K562 (cell line): ENCODE results near the gene ZW10. TPM values are rescaled to one million over a fixed set of nuclear protein-coding genes. Genes with fewer than 3 reads are reported as not detected.

Source experiments
- MCM7 ChIP-seq, 2 experiments: fragments of 450-650 bp; IDR thresholded peaks; 2 replicates each; pipeline ENCODE4 v1.6.1; 2016 to 2018
- TBL1XR1 ChIP-seq, 2 experiments: IDR thresholded peaks; 2 replicates each; pipeline ENCODE4 v1.6.1; 2012; ENCODE audit warnings: improper control_type of control experiment in 2 of 2, low read length in 2 of 2, mild to moderate bottlenecking in 1 of 2
- TRIM28 ChIP-seq: fragments of 450-650 bp; IDR thresholded peaks from 2 replicates; pipeline ENCODE4 v1.6.1; 2017
- ZBTB40 ChIP-seq, 2 experiments: fragments of 450-650 bp in 1 of 2; sonication (generic) in 1 of 2; formaldehyde crosslinking in 1 of 2; IDR thresholded peaks; 2 replicates each; pipeline versions ENCODE4 v1.7.1 to v1.9.0; 2016 to 2022; ENCODE audit warnings: inconsistent platforms in 1 of 2, mild to moderate bottlenecking in 1 of 2, missing genetic modification reagents in 1 of 2
- ZNF184 ChIP-seq: sonication (generic); formaldehyde crosslinking; IDR thresholded peaks from 2 replicates; pipeline ENCODE4 v1.5.0; 2020; ENCODE audit warnings: missing genetic modification reagents
- polyA plus RNA-seq, 8 experiments: library from polyadenylated mRNA; depleted of rRNA in 4 of 8; stranded (reverse) in 5 of 8; unstranded in 3 of 8; fragments of >200 nt; fragmentation: Nextera tagmentation in 2 of 8; fragmentation: Illumina TruSeq in 1 of 8; extraction: Ambion mirVana in 2 of 8; extraction: Trizol in 1 of 8; gene quantifications; 2 replicates each; pipeline versions ENCODE4 v1.2.1 to v1.2.3, GENCODE V29; 2011 to 2014; ENCODE audit warnings: inconsistent platforms in 1 of 8, missing spikeins in 1 of 8
- total RNA-seq, 7 experiments: library from RNA; depleted of rRNA in 6 of 7; stranded (reverse); fragments of >200 nt in 6 of 7; fragmentation: Illumina TruSeq in 2 of 7; extraction: Trizol in 2 of 7; gene quantifications; 2 replicates each; pipeline versions ENCODE4 v1.2.1 to v1.2.3, GENCODE V29; 2011 to 2021; ENCODE audit warnings: low replicate concordance in 1 of 7

Gene ZW10
- total and polyA plus RNA-seq, 9 of the 15 experiments (the other 6 are each of a cell fraction or from before 2014, with no cell fraction given), result 9.4 to 37.7 (median 25.0) TPM

GRCh38 chr11:113814181-113814580 lies 40.7 kb upstream of the ZW10 start (continued):
- TF ChIP-seq ZBTB40 (IDR thresholded peaks at IDR 0.05) (no peak), ZBTB40 (CRISPR knock-in tag; IDR thresholded peaks at IDR 0.05) (no peak), MCM7 (IDR thresholded peaks at IDR 0.05) (no peak), ZNF184 (CRISPR knock-in tag) (no peak), TRIM28 (no peak), TBL1XR1 (IDR thresholded peaks at IDR 0.05; ENCODE audit: low read length in 2 of 2) (no peak)
